GM12878 (cell line): ENCODE measurements around the gene C1QTNF12. TPM values are rescaled to one million over a fixed set of nuclear protein-coding genes. Genes with fewer than 3 reads are reported as not detected.

Experiments
- BCLAF1 ChIP-seq: fragments of 450-650 bp; IDR thresholded peaks from 2 replicates; pipeline ENCODE4 v1.6.1; 2017; ENCODE audit warnings: antibody characterized with exemption, mild to moderate bottlenecking, moderate library complexity
- BMI1 ChIP-seq: fragments of 450-650 bp; IDR thresholded peaks from 2 replicates; pipeline ENCODE4 v1.6.1; 2016; ENCODE audit warnings: mild to moderate bottlenecking, moderate library complexity, borderline replicate concordance
- CBFB ChIP-seq: IDR thresholded peaks from 2 replicates; pipeline ENCODE4 v1.6.1; 2016; ENCODE audit warnings: antibody characterized with exemption, low read depth
- CHD2 ChIP-seq: IDR thresholded peaks from 2 replicates; pipeline ENCODE4 v1.6.1; 2011; ENCODE audit warnings: low read depth, low read length, improper control_type of control experiment, borderline replicate concordance
- E2F8 ChIP-seq: fragments of 450-650 bp; IDR thresholded peaks from 2 replicates; pipeline ENCODE4 v1.6.1; 2018; ENCODE audit warnings: mild to moderate bottlenecking, low read depth, moderate library complexity; ENCODE audit not compliant: partially characterized antibody
- EGR1 ChIP-seq, 2 experiments: IDR thresholded peaks; 1 replicate in 1 of 2; 2 replicates in 1 of 2; pipeline ENCODE4 v1.6.1; 2011 to 2012; ENCODE audit warnings: low read depth in 2 of 2, low read length in 2 of 2, borderline replicate concordance in 1 of 2, mild to moderate bottlenecking in 1 of 2, moderate library complexity in 1 of 2
- FOXK2 ChIP-seq: fragments of 450-650 bp; IDR thresholded peaks from 2 replicates; pipeline ENCODE4 v1.6.1; 2017; ENCODE audit warnings: mild to moderate bottlenecking, moderate library complexity
- MEF2B ChIP-seq: fragments of 450-650 bp; IDR thresholded peaks from 2 replicates; pipeline ENCODE4 v1.6.1; 2018; ENCODE audit warnings: mild to moderate bottlenecking, moderate library complexity; ENCODE audit not compliant: partially characterized antibody, poor library complexity, severe bottlenecking
- NBN ChIP-seq: fragments of 450-650 bp; IDR thresholded peaks from 2 replicates; pipeline ENCODE4 v1.6.1; 2016
- NKRF ChIP-seq: fragments of 450-650 bp; conservative IDR thresholded peaks from 2 replicates; pipeline ENCODE4 v1.6.1; 2017; ENCODE audit warnings: mild to moderate bottlenecking, moderate library complexity
- NR2F1 ChIP-seq: fragments of 450-650 bp; conservative IDR thresholded peaks from 2 replicates; pipeline ENCODE4 v1.6.1; 2017; ENCODE audit warnings: mild to moderate bottlenecking
- POU2F2 ChIP-seq: IDR thresholded peaks from 3 replicates; pipeline ENCODE4 v1.6.1; 2011; ENCODE audit warnings: low read depth, mild to moderate bottlenecking, low read length, borderline replicate concordance
- REST ChIP-seq: IDR thresholded peaks from 2 replicates; pipeline ENCODE4 v1.6.1; 2012; ENCODE audit warnings: mild to moderate bottlenecking, low read depth, low read length
- SPI1 ChIP-seq: IDR thresholded peaks from 2 replicates; pipeline ENCODE4 v1.6.1; 2011; ENCODE audit warnings: low read depth, mild to moderate bottlenecking, low read length, moderate library complexity, borderline replicate concordance; ENCODE audit not compliant: insufficient read depth
- polyA plus RNA-seq, 11 experiments: library from polyadenylated mRNA; depleted of rRNA in 4 of 11; unstranded in 6 of 11; stranded (reverse) in 5 of 11; fragments of >200 nt; fragmentation: Nextera tagmentation in 4 of 11; fragmentation: Illumina TruSeq in 1 of 11; extraction: Ambion mirVana in 4 of 11; extraction: Trizol in 1 of 11; gene quantifications; 1 replicate in 1 of 11; 2 replicates in 10 of 11; pipeline versions ENCODE4 v1.2.1 to v1.2.3, GENCODE V29; 2011 to 2016; ENCODE audit warnings: inconsistent platforms in 2 of 11, missing spikeins in 2 of 11, low read depth in 1 of 11
- total RNA-seq, 4 experiments: library from RNA; depleted of rRNA in 3 of 4; stranded (reverse); fragments of >200 nt in 3 of 4; fragmentation: Illumina TruSeq in 1 of 4; extraction: Trizol in 1 of 4; gene quantifications; 2 replicates each; pipeline versions ENCODE4 v1.2.1 to v1.2.3, GENCODE V29; 2013 to 2021

The C1QTNF12 gene
- total and polyA plus RNA-seq, 10 of the 15 experiments (the other 5 are each of a cell fraction or from before 2014, with no cell fraction given) = 0.17 to 1.0 (median 0.31) TPM; not detected in 5

- TF ChIP-seq MEF2B (peak; percentile 50), REST (peak; percentile 46; the same call in 1 of the 2 replicates), POU2F2 (0 out of 3 replicates have a peak, but pooled peaks have one; percentile 10), NKRF (0 out of 2 replicates have a peak, but pooled peaks have one; percentile 21), E2F8 (no peak), FOXK2 (no peak), CBFB (no peak), BCLAF1 (no peak), NR2F1 (peak; percentile 54), BMI1 (no peak), EGR1 (IDR thresholded peaks at IDR 0.05; ENCODE audit: borderline replicate concordance in 1 of 2, low read depth in 2 of 2, low read length in 2 of 2) (peak in 1 of 2 experiments; percentile 31; a peak in 1 of 3 replicates), CHD2 (0 out of 2 replicates have a peak, but pooled peaks have one; percentile 12), SPI1 (peak; percentile 32; the same call in 1 of the 2 replicates), NBN (0 out of 2 replicates have a peak, but pooled peaks have one; percentile 38)
Observed at GRCh38 chr1:1212780-1213344, 33.7 kb downstream of the C1QTNF12 start (continued).
